ENCODE data around the gene GNAI1. TPM values are rescaled to one million over a fixed set of nuclear protein-coding genes. Genes with fewer than 3 reads are reported as not detected.

The GNAI1 gene
- total RNA-seq, 6 experiments from 2014 or later = 58.8 to 70.9 (median 66.4) TPM

DNA sequence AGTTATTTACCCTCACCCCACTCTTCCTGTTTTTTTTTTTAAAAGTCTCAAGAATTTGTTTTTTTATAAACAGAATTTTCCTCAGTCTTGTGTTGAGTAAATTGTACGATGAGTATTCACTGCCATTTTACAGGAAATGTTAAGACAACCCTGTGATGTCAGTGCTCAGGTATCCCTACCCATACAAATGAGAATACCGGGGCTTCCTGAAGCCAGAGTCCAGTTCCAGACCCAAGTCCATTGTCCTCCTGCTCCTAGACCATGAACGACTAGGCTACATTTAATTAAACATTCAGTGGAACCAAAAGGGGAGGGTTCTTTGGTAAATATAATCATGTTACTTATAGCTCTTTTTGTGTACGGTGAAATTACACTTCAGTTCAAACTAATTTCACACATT, 79.2 kb downstream of the GNAI1 start:
- no peak for DNase-seq
- H3K27ac Mint-ChIP-seq = no peak overlapping the region

DNA sequence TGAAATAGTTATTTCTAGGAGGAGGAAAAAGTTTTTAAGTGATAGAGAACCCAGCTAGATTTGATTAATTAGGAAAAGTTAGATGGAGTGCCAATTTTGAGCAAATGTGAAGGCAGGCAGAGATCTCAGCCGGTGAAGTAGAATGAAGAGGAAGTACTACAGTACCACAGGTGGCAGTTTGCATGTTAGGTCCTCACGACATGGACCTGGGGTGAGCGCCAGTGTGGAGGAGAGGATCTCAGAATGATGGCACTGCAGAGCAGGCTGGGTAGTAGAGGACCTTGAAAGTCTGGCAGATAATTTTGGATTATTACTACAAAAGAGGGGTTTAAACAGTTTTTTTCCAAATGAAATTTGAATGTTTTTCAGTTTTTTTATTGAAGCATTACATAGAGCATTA, 81.1 kb downstream of the GNAI1 start:
- no peak overlapping the region for H3K27ac Mint-ChIP-seq
- DNase-seq = no peak
- H3K9me3 Mint-ChIP-seq = no peaks in the 10 kb centered on the region
- no peaks in the 10 kb centered on the region for H3K27me3 Mint-ChIP-seq (ENCODE audit: insufficient read depth)
- TF ChIP-seq CTCF (IDR thresholded peaks at IDR 0.05) = no peak
- peaks cover 27% of the 10 kb centered on the region for H3K36me3 Mint-ChIP-seq (ENCODE audit: low read depth)
- peaks cover 41% of the 10 kb centered on the region for H3K4me1 Mint-ChIP-seq (ENCODE audit: low read depth)
- H3K4me3 Mint-ChIP-seq = no peak overlapping the region

More for the DNA sequence above, 79.2 kb downstream of the GNAI1 start:
- TF ChIP-seq CTCF (IDR thresholded peaks at IDR 0.05) = no peak
- H3K9me3 Mint-ChIP-seq = no peaks in the 10 kb centered on the region
- no peaks in the 10 kb centered on the region for H3K27me3 Mint-ChIP-seq (ENCODE audit: insufficient read depth)
- H3K4me3 Mint-ChIP-seq = no peak overlapping the region
- peaks cover 32% of the 10 kb centered on the region for H3K4me1 Mint-ChIP-seq (ENCODE audit: low read depth)
- peaks cover 22% of the 10 kb centered on the region for H3K36me3 Mint-ChIP-seq (ENCODE audit: low read depth)

DNA sequence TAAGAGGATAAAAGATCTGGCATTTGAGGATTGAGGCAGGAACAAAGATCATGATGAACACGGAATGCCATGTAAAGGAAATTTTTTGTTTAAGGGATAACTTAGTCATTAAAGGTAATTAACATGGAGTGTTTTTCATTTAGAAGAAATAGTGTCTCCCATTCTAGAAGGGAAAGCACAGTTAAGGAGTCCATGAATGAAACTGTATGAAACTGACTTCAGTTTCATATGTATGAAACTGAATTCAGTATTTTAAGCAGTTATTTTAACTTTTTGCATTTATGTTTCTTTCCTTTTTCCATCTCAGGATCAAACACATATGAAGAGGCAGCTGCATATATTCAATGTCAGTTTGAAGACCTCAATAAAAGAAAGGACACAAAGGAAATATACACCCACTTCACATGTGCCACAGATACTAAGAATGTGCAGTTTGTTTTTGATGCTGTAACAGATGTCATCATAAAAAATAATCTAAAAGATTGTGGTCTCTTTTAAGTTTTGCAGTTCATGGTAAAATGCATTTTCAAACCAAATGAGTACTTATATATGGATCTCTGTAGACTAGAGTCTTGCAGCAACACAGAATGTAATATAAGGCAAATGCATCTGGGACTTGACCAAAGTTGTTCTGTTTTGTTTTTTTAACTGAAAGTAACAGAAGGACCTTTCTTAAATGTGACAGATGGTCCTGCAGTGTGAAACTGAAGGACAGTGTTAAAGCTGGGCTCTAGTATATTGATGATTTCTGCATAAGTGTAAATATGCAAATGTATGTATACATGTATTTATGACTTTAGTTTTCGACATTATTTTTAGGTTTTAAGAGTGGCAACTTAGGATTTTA, 82.6 kb downstream of the GNAI1 start:
- H3K27me3 Mint-ChIP-seq (ENCODE audit: insufficient read depth) = no peaks in the 10 kb centered on the region
- H3K4me3 Mint-ChIP-seq = no peak overlapping the region
- H3K9me3 Mint-ChIP-seq = no peaks in the 10 kb centered on the region

GRCh38 chr7:80218723-80219122, 84.1 kb downstream of the GNAI1 start:
- H3K4me1 Mint-ChIP-seq (ENCODE audit: low read depth) = peaks cover 38% of the 10 kb centered on the region
- TF ChIP-seq CTCF (IDR thresholded peaks at IDR 0.05) = no peak
- DNase-seq = peak; percentile 93
- H3K4me3 Mint-ChIP-seq = peak overlapping the region; percentile 39; the same call in 1 of the 2 replicates
- H3K27me3 Mint-ChIP-seq (ENCODE audit: insufficient read depth) = no peaks in the 10 kb centered on the region
- H3K36me3 Mint-ChIP-seq (ENCODE audit: low read depth) = peaks cover 23% of the 10 kb centered on the region
- no peaks in the 10 kb centered on the region for H3K9me3 Mint-ChIP-seq
- H3K27ac Mint-ChIP-seq = peak overlapping the region; percentile 77

More for the DNA sequence above, 82.6 kb downstream of the GNAI1 start:
- peaks cover 23% of the 10 kb centered on the region for H3K36me3 Mint-ChIP-seq (ENCODE audit: low read depth)
- DNase-seq = no peak
- H3K27ac Mint-ChIP-seq = no peak overlapping the region
- H3K4me1 Mint-ChIP-seq (ENCODE audit: low read depth) = peaks cover 48% of the 10 kb centered on the region
- TF ChIP-seq CTCF (IDR thresholded peaks at IDR 0.05) = no peak

GRCh38 chr7:80220022-80220634, 85.5 kb downstream of the GNAI1 start:
- Mint-ChIP-seq H3K27ac (peak overlapping the region; percentile 59), H3K36me3 (ENCODE audit: low read depth) (peaks cover 23% of the 10 kb centered on the region), H3K4me1 (ENCODE audit: low read depth) (peaks cover 40% of the 10 kb centered on the region), H3K4me3 (no peak overlapping the region), H3K27me3 (ENCODE audit: insufficient read depth) (no peaks in the 10 kb centered on the region), H3K9me3 (no peaks in the 10 kb centered on the region)
- TF ChIP-seq CTCF (IDR thresholded peaks at IDR 0.05) = no peak
- DNase-seq = no peak

Measured in HFFc6 (cell line).